Natural killer cell (primary cell): ENCODE measurements around the gene MRC1. TPM values are rescaled to one million over a fixed set of nuclear protein-coding genes. Genes with fewer than 3 reads are reported as not detected.
"Not testable (repeated sequence)": the region's sequence is repeated elsewhere in the genome, so short reads cannot be mapped to it uniquely, and the experiment has no call there.

Experiments used
- ATAC-seq, 3 donors: fragments of 150-1000 bp in 2 of 3; fragments of 200-7000 bp in 1 of 3; cut with Tn5 transposase; 1 replicate in 1 of 3; 2 replicates in 2 of 3; pipeline ENCODE4 v1.10.0; 2021; ENCODE audit warnings: mild to moderate bottlenecking in 2 of 3, moderate library complexity in 2 of 3
- DNase-seq, 2 donors: peaks; one replicate each; pipeline versions ENCODE4 v3.0.0 to v3.0.0-alpha.2; 2013 to 2021; ENCODE audit warnings: mixed read lengths in 1 of 2
- H3K27ac ChIP-seq: one replicate; pipeline ENCODE4 v1.5.1; 2013; ENCODE audit warnings: mild to moderate bottlenecking, low read length
- H3K27me3 ChIP-seq: one replicate; pipeline ENCODE4 v1.6.1; 2013; ENCODE audit warnings: low read length; ENCODE audit not compliant: control insufficient read depth, insufficient read depth
- H3K36me3 ChIP-seq: one replicate; pipeline ENCODE4 v1.6.1; 2013; ENCODE audit warnings: low read length; ENCODE audit not compliant: control insufficient read depth, insufficient read depth
- H3K4me1 ChIP-seq: one replicate; pipeline ENCODE4 v1.6.1; 2013; ENCODE audit warnings: low read length; ENCODE audit not compliant: control insufficient read depth, insufficient read depth
- H3K4me3 ChIP-seq: one replicate; pipeline ENCODE4 v1.5.1; 2013; ENCODE audit warnings: low read length
- H3K9me3 ChIP-seq: one replicate; pipeline ENCODE4 v1.6.1; 2013; ENCODE audit warnings: low read length; ENCODE audit not compliant: control insufficient read depth, insufficient read depth
- H3K27ac Mint-ChIP-seq, 2 donors: one replicate each; pipeline ENCODE4 v1.8.0; 2022; ENCODE audit warnings: mild to moderate bottlenecking in 2 of 2, mixed read lengths in 2 of 2, moderate library complexity in 1 of 2
- H3K27me3 Mint-ChIP-seq, 2 donors: one replicate each; pipeline ENCODE4 v1.8.0; 2022; ENCODE audit warnings: low read depth in 2 of 2, mixed read lengths in 2 of 2
- H3K36me3 Mint-ChIP-seq: one replicate; pipeline ENCODE4 v1.8.0; 2022; ENCODE audit warnings: mixed read lengths
- H3K4me1 Mint-ChIP-seq, 2 donors: one replicate each; pipeline ENCODE4 v1.8.0; 2022; ENCODE audit warnings: mixed read lengths in 2 of 2
- H3K4me3 Mint-ChIP-seq: one replicate; pipeline ENCODE4 v1.8.0; 2022; ENCODE audit warnings: mild to moderate bottlenecking, moderate library complexity, mixed read lengths
- H3K9me3 Mint-ChIP-seq, 2 donors: one replicate each; pipeline ENCODE4 v1.8.0; 2022; ENCODE audit warnings: mixed read lengths in 2 of 2
- WGBS: methylation state at CpG from one replicate; pipeline ENCODE4 v1.1.7; 2013; ENCODE audit warnings: missing lambda C conversion rate; ENCODE audit not compliant: insufficient coverage; 5-methylcytosine and 5-hydroxymethylcytosine counted together
- intact Hi-C: fragments of 100-400 bp; cut with micrococcal nuclease; formaldehyde crosslinking; loops from one replicate; pipeline ENCODE4 v1.14.2; 2022
- total RNA-seq, 4 donors: library from RNA; stranded (reverse); fragments of 120-200 nt in 1 of 4; gene quantifications; one replicate each; pipeline versions ENCODE4 v1.2.3 to v1.2.4, GENCODE V29; 2013 to 2022
- TF ChIP-seq, protein P1 (sequence below): fragments of 200-600 bp; IDR thresholded peaks from one replicate; pipeline ENCODE4 v1.8.0; 2022; ENCODE audit warnings: antibody characterized with exemption

Gene MRC1
- total RNA-seq, 3 donors from 2014 or later (not counting 1 experiment from before 2014, with no cell fraction given), result 0.05 to 0.18 (median 0.15) TPM

DNA sequence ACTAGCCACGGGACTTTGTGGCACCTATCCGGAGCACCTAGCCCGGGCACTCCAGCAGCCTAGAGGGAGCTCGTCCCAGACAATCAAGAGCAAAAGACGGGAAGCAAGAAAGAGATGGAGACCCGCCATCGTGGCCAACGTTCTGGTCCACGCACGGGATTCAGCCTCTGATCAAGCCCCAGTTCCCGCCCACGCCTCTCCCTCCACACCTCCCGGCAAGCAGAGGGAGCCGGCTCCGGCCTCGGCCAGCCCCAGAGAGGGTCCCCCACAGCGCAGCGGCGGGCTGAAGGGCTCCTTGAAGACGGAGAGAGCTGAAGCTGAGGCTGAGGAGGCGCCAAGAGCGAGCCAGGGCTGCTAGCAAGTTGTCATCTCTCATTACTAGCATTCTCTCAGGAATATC, 141.6 kb downstream of the MRC1 start:
- TF ChIP-seq, protein P1, sequence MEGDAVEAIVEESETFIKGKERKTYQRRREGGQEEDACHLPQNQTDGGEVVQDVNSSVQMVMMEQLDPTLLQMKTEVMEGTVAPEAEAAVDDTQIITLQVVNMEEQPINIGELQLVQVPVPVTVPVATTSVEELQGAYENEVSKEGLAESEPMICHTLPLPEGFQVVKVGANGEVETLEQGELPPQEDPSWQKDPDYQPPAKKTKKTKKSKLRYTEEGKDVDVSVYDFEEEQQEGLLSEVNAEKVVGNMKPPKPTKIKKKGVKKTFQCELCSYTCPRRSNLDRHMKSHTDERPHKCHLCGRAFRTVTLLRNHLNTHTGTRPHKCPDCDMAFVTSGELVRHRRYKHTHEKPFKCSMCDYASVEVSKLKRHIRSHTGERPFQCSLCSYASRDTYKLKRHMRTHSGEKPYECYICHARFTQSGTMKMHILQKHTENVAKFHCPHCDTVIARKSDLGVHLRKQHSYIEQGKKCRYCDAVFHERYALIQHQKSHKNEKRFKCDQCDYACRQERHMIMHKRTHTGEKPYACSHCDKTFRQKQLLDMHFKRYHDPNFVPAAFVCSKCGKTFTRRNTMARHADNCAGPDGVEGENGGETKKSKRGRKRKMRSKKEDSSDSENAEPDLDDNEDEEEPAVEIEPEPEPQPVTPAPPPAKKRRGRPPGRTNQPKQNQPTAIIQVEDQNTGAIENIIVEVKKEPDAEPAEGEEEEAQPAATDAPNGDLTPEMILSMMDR, result no peak
- WGBS, result 89% methylated on average over 22 of the region's 22 CpGs
- ATAC-seq (no peak), DNase-seq (no peak)
- H3K4me1 ChIP-seq, result no peaks in the 10 kb centered on the region
- H3K27ac Mint-ChIP-seq, result no peak overlapping the region
- peaks cover 0 to 2% of the 10 kb centered on the region in 2 donors for H3K9me3 Mint-ChIP-seq
- H3K27me3 ChIP-seq, result no peaks in the 10 kb centered on the region
- H3K27me3 Mint-ChIP-seq, result no peaks in the 10 kb centered on the region
- H3K4me1 Mint-ChIP-seq, result no peaks in the 10 kb centered on the region
- H3K4me3 Mint-ChIP-seq, result no peak overlapping the region
- H3K36me3 ChIP-seq, result no peaks in the 10 kb centered on the region
- no peaks in the 10 kb centered on the region for H3K9me3 ChIP-seq
- H3K36me3 Mint-ChIP-seq, result no peaks in the 10 kb centered on the region
- H3K4me3 ChIP-seq, result no peak overlapping the region
- no peak overlapping the region for H3K27ac ChIP-seq
- intact Hi-C loops, result no loop called here

DNA sequence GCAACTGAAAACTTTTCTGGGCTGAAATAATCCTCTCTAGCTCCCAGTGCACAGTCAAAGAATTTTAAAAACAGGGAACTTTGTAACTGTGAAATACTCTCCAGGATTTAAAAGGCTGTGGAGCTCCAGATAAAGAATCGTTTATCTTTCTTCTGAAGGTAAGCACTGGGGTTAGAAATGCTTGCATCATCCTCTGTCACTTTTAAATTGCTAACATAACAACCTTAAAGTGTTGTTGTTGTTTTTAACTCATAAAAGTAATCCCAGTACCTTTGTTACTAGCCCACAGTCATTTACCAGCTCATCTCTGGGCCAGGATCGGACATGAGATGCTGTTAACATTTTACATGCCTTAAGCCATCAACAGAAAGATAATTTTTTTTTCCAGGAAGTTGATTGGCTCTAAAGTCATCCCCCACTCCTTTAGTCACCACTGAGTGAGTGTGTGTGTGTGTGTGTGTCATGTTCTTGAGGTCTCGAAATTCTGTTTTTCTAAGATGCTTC, 142.8 kb downstream of the MRC1 start, which contains the start of gene SLC39A12:
SLC39A12 (plus strand) TSS at position 51 of the 504 bp plus-strand sequence. CDS start 1,359 bp downstream, outside the sequence.
- no peak within 1 kb of the TSS for H3K27ac Mint-ChIP-seq
- ATAC-seq (no peak), DNase-seq (no peak)
- Histone ChIP-seq H3K27ac (no peak within 1 kb of the TSS), H3K4me3 (no peak within 1 kb of the TSS), H3K27me3 (no peaks in the 10 kb centered on the region), H3K4me1 (no peaks in the 10 kb centered on the region), H3K9me3 (no peaks in the 10 kb centered on the region), H3K36me3 (no peaks in the 10 kb centered on the region)
- no peaks in the 10 kb centered on the region for H3K4me1 Mint-ChIP-seq
- H3K9me3 Mint-ChIP-seq, result peaks cover 0 to 2% of the 10 kb centered on the region in 2 donors
- no peak within 1 kb of the TSS for H3K4me3 Mint-ChIP-seq
- intact Hi-C loops, result no loop called here
- no peaks in the 10 kb centered on the region for H3K36me3 Mint-ChIP-seq
- H3K27me3 Mint-ChIP-seq, result no peaks in the 10 kb centered on the region
- 67% methylated on average over 1 of the region's 3 CpGs for WGBS
- TF ChIP-seq, protein P1, result no peak

DNA sequence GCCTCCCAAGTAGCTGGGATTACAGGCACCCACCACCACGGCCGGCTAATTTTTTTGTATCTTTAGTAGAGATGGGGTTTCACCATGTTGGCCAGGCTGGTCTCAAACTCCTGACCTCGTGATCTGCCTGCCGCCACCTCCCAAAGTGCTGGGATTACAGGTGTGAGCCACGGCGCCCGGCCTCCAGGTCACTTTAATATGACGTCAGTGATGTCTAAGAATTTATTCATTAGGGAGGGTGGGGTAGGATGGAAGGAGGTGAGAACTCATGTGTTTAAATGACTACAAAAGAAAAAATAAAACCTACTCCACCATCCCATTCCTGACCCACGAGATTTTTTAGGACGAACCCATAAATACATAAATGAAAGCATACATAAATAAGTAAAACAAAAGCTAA, 145.2 kb downstream of the MRC1 start:
- H3K36me3 ChIP-seq, H3K4me3 ChIP-seq, ATAC-seq, H3K9me3 ChIP-seq, H3K4me1 ChIP-seq, H3K27me3 ChIP-seq, H3K36me3 Mint-ChIP-seq, H3K9me3 Mint-ChIP-seq, H3K27ac ChIP-seq, H3K4me1 Mint-ChIP-seq, intact Hi-C loops, DNase-seq, H3K27me3 Mint-ChIP-seq, H3K4me3 Mint-ChIP-seq, H3K27ac Mint-ChIP-seq: not testable (repeated sequence)
- 96% methylated on average over 9 of the region's 10 CpGs for WGBS

DNA sequence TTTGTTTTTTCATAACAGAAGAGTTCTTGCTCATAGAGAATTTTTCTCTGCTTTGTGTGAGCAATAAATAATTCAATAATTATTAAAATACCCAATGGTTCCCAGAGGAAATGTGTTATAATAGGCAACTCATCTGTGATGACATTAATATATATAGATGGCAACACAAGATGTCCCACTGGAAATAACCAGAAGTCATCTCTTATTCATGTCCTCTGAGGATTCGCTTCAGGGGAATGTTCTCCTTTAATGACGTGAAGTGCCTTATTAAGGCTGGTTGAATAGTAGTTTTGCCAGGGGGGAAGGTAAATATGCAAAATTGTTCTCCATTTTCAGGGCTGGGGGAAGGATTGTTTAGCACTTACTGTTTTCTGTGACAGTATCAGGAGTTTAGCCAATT, 145.7 kb downstream of the MRC1 start:
- TF ChIP-seq, protein P1, result no peak
- DNase-seq (no peak), ATAC-seq (no peak)
- no peak overlapping the region for H3K27ac Mint-ChIP-seq
- no peak overlapping the region for H3K4me3 Mint-ChIP-seq
- H3K36me3 ChIP-seq, result no peaks in the 10 kb centered on the region
- peaks cover 2 to 3% of the 10 kb centered on the region in 2 donors for H3K9me3 Mint-ChIP-seq
- 90% methylated on average over 2 of the region's 2 CpGs for WGBS
- no peaks in the 10 kb centered on the region for H3K4me1 ChIP-seq
- H3K27ac ChIP-seq, result no peak overlapping the region
- H3K4me1 Mint-ChIP-seq, result no peaks in the 10 kb centered on the region
- no peak overlapping the region for H3K4me3 ChIP-seq
- peaks cover under 1% of the 10 kb centered on the region for H3K36me3 Mint-ChIP-seq
- H3K9me3 ChIP-seq, result no peaks in the 10 kb centered on the region
- H3K27me3 ChIP-seq, result no peaks in the 10 kb centered on the region
- intact Hi-C loops, result no loop called here
- H3K27me3 Mint-ChIP-seq, result peaks cover 3 to 7% of the 10 kb centered on the region in 2 donors
